LNCaP clone FGC (cell line): ENCODE data around the gene CACNG5.

Experiments used
- DNase-seq: peaks from one replicate; pipeline ENCODE4 v3.0.0-alpha.2; 2011; ENCODE audit warnings: low read depth
- H3K4me3 ChIP-seq: 2 replicates; pipeline ENCODE4 v1.5.1; 2011; ENCODE audit warnings: mild to moderate bottlenecking, low read depth, low read length, control low read depth
- CTCF ChIP-seq: IDR thresholded peaks from 2 replicates; pipeline ENCODE4 v1.5.1; 2012; ENCODE audit warnings: mild to moderate bottlenecking; ENCODE audit not compliant: control insufficient read depth, insufficient read depth; ENCODE audit errors: extremely low read depth

CACNG5 gene

GRCh38 chr17:66843627-66844026 lies 8.7 kb downstream of the CACNG5 start:
- no peak for DNase-seq
- H3K4me3 ChIP-seq, result no peak overlapping the region
- no peak for TF ChIP-seq CTCF

GRCh38 chr17:66847704-66848103 lies 12.8 kb downstream of the CACNG5 start:
- no peak for DNase-seq
- no peak for TF ChIP-seq CTCF
- H3K4me3 ChIP-seq, result no peak overlapping the region

GRCh38 chr17:66848496-66848895 lies 13.6 kb downstream of the CACNG5 start:
- no peak for DNase-seq
- H3K4me3 ChIP-seq, result no peak overlapping the region
- no peak for TF ChIP-seq CTCF

GRCh38 chr17:66849032-66849655 lies 14.2 kb downstream of the CACNG5 start:
- DNase-seq, result no peak
- H3K4me3 ChIP-seq, result no peak overlapping the region
- TF ChIP-seq CTCF, result no peak

- DNase-seq, result no peak
- H3K4me3 ChIP-seq, result no peak overlapping the region
- TF ChIP-seq CTCF, result no peak
These were observed 15.1 kb downstream of the CACNG5 start for GRCh38 chr17:66849851-66850580.

- no peak for DNase-seq
- H3K4me3 ChIP-seq, result no peak overlapping the region
- TF ChIP-seq CTCF, result no peak
These were observed 15.8 kb downstream of the CACNG5 start for GRCh38 chr17:66850692-66851091.
